ENCODE measurements around the gene NELFCD. TPM values are rescaled to one million over a fixed set of nuclear protein-coding genes. Genes with fewer than 3 reads are reported as not detected.

NELFCD gene
- total and polyA plus RNA-seq, 2 donors (not counting 1 experiment from before 2014, with no cell fraction given), result 80.2 to 107 TPM

DNA sequence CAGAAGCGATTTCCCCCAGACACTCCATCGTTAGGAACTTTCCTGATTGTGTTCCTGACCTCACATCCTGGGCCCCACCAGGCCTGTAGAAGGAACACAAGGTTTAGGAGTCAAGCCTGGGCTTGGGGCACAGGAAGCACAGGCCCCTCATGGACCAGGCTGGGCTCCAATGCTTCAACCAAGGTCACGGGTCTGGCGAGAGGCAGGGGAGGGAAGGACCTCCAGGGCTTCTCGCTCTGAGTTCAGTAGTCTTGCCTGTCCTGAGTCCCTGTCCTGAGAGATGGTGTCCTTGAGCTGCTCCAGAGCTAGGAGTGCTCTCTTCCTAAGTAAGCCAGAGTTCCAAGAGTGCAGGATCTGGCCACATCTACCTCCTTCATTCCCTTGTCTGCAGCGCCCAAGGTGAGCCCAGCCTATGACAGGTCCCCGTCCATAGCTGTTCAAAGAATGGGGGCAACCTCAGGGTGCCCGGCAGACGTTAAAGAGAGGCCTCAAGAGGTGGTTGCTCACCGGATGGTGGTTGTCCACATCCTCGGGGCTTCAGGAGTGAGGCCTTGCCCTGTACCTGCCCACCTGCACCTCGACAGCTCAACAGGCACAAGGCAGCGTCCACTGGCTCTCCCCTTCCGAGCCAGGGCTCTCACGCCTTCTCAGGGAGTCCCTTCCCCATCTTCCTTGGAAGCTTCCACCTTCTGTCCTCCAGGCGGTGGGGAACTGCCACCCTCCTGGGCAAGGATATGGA, 36.6 kb downstream of the NELFCD start:
- H3K27ac ChIP-seq (ENCODE audit: low read length in 2 of 2), result peak overlapping the region; percentile 14 to 35
- H3K4me1 Mint-ChIP-seq, result peaks cover 35% of the 10 kb centered on the region
- H3K4me2 ChIP-seq (replicated peaks; ENCODE audit: low read depth, low read length, poor library complexity, severe bottlenecking), result peak overlapping the region; percentile 54
- no peaks in the 10 kb centered on the region for H4K20me1 ChIP-seq (ENCODE audit: control insufficient read depth, insufficient read depth, low read length, poor library complexity, severe bottlenecking)
- no peaks in the 10 kb centered on the region for H3K27me3 Mint-ChIP-seq
- intact Hi-C loops (cut with micrococcal nuclease), result loop anchor here (2.0 kb wide), 1 partner anchor 15 kb away; the partner anchor contains the start of gene ATP5F1E
- no peaks in the 10 kb centered on the region for H3K9me3 Mint-ChIP-seq (ENCODE audit: insufficient read depth)
- peak overlapping the region; percentile 86 for H3K27ac Mint-ChIP-seq
- WGBS (ENCODE audit: insufficient coverage), result 83% methylated on average over 14 of the region's 16 CpGs
- DNase-seq (no peak), ATAC-seq (ENCODE audit: low read depth) (no peak)
- TF ChIP-seq EZH2 (IDR thresholded peaks at IDR 0.05; ENCODE audit: borderline replicate concordance, insufficient read depth, low read depth, low read length, poor library complexity, severe bottlenecking), result no peak
- TF ChIP-seq, protein P1, sequence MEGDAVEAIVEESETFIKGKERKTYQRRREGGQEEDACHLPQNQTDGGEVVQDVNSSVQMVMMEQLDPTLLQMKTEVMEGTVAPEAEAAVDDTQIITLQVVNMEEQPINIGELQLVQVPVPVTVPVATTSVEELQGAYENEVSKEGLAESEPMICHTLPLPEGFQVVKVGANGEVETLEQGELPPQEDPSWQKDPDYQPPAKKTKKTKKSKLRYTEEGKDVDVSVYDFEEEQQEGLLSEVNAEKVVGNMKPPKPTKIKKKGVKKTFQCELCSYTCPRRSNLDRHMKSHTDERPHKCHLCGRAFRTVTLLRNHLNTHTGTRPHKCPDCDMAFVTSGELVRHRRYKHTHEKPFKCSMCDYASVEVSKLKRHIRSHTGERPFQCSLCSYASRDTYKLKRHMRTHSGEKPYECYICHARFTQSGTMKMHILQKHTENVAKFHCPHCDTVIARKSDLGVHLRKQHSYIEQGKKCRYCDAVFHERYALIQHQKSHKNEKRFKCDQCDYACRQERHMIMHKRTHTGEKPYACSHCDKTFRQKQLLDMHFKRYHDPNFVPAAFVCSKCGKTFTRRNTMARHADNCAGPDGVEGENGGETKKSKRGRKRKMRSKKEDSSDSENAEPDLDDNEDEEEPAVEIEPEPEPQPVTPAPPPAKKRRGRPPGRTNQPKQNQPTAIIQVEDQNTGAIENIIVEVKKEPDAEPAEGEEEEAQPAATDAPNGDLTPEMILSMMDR (IDR thresholded peaks at IDR 0.05), result no peak
- no peaks in the 10 kb centered on the region for H3K9me3 ChIP-seq (ENCODE audit: control extremely low read depth in 1 of 3, control insufficient read depth in 2 of 3, insufficient read depth in 1 of 3, low read length in 2 of 3)
- H3K27me3 ChIP-seq (replicated peaks in 1 of 4; ENCODE audit: control extremely low read depth in 1 of 4, control insufficient read depth in 3 of 4, insufficient read depth in 4 of 4, low read length in 3 of 4), result no peaks in the 10 kb centered on the region
- CTCF ChIA-PET, result interaction anchor here (0.7 to 1.2 kb wide), 2 partner anchors 10 to 15 kb away, joined by 3 read pairs; partner anchors contain the start of gene ATP5F1E
- H3K9ac ChIP-seq (ENCODE audit: low read length), result no peak overlapping the region
- no peak overlapping the region for H3K4me3 ChIP-seq (ENCODE audit: control extremely low read depth in 1 of 5, extremely low read depth in 1 of 5, insufficient read depth in 1 of 5, low read depth in 2 of 5, low read length in 4 of 5)
- H3K79me2 ChIP-seq (ENCODE audit: control insufficient read depth, insufficient read depth, low read length), result peaks cover 37% of the 10 kb centered on the region
- POLR2A ChIA-PET, result interaction anchor here (0.5 to 2.3 kb wide), 3 partner anchors 9 to 36 kb away, joined by 3 to 10 read pairs (median 8); partner anchors contain the start of gene ATP5F1E
- peak overlapping the region; percentile 76 for H3K4me3 Mint-ChIP-seq
- H3K4me1 ChIP-seq (ENCODE audit: control insufficient read depth in 2 of 2, insufficient read depth in 2 of 2, low read length in 2 of 2), result peaks cover 20 to 24% of the 10 kb centered on the region in 2 donors
- peaks cover 0 to 4% of the 10 kb centered on the region in 2 experiments for H3K36me3 ChIP-seq (replicated peaks in 1 of 2; ENCODE audit: control extremely low read depth in 1 of 2, control insufficient read depth in 1 of 2, extremely low read depth in 1 of 2, insufficient read depth in 2 of 2, low read length in 1 of 2)
- peak overlapping the region; percentile 3 for H2AFZ ChIP-seq (ENCODE audit: insufficient read depth, low read depth, low read length, poor library complexity, severe bottlenecking)

DNA sequence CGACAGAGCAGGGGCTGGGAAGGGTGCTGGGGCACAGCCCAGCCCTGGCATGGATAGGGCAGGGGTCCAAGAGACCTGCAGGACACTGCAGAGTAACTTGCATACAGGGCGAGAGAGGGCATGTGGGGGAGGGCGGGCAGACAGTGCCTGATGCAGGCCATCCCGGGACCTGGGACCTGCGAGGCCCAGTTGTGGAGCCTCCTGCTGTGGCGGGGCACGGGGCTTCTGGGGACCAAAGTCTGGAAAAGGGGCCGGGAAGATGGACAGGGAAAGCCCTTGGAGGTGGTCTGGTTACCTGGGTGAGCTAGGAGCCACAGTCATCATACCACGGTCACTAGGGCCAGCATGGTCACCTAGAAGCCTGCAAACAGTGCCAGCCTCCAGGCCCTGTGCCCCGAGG, 37.8 kb downstream of the NELFCD start:
- peak overlapping the region; percentile 20 for H3K27ac Mint-ChIP-seq
- H3K27me3 Mint-ChIP-seq, result no peaks in the 10 kb centered on the region
- H3K4me1 Mint-ChIP-seq, result peaks cover 34% of the 10 kb centered on the region
- ChIA-PET CTCF (no interaction called here), POLR2A (interaction anchor here (2.3 kb wide), 1 partner anchor 13 kb away, joined by 10 read pairs; the partner anchor contains the start of gene ATP5F1E)
- H4K20me1 ChIP-seq (ENCODE audit: control insufficient read depth, insufficient read depth, low read length, poor library complexity, severe bottlenecking), result no peaks in the 10 kb centered on the region
- H3K4me3 ChIP-seq (ENCODE audit: control extremely low read depth in 1 of 5, extremely low read depth in 1 of 5, insufficient read depth in 1 of 5, low read depth in 2 of 5, low read length in 4 of 5), result no peak overlapping the region
- intact Hi-C loops (cut with micrococcal nuclease), result no loop called here
- H3K36me3 ChIP-seq (replicated peaks in 1 of 2; ENCODE audit: control extremely low read depth in 1 of 2, control insufficient read depth in 1 of 2, extremely low read depth in 1 of 2, insufficient read depth in 2 of 2, low read length in 1 of 2), result peaks cover 0 to 16% of the 10 kb centered on the region in 2 experiments
- H3K9me3 ChIP-seq (ENCODE audit: control extremely low read depth in 1 of 3, control insufficient read depth in 2 of 3, insufficient read depth in 1 of 3, low read length in 2 of 3), result no peaks in the 10 kb centered on the region
- H3K27me3 ChIP-seq (replicated peaks in 1 of 4; ENCODE audit: control extremely low read depth in 1 of 4, control insufficient read depth in 3 of 4, insufficient read depth in 4 of 4, low read length in 3 of 4), result no peaks in the 10 kb centered on the region
- peaks cover 35% of the 10 kb centered on the region for H3K79me2 ChIP-seq (ENCODE audit: control insufficient read depth, insufficient read depth, low read length)
- DNase-seq (no peak), ATAC-seq (ENCODE audit: low read depth) (no peak)
- 100% methylated on average over 6 of the region's 10 CpGs for WGBS (ENCODE audit: insufficient coverage)
- H3K27ac ChIP-seq (ENCODE audit: low read length in 2 of 2), result no peak overlapping the region
- H2AFZ ChIP-seq (ENCODE audit: insufficient read depth, low read depth, low read length, poor library complexity, severe bottlenecking), result no peak overlapping the region
- peaks cover 20 to 24% of the 10 kb centered on the region in 2 donors for H3K4me1 ChIP-seq (ENCODE audit: control insufficient read depth in 2 of 2, insufficient read depth in 2 of 2, low read length in 2 of 2)
- TF ChIP-seq EZH2 (IDR thresholded peaks at IDR 0.05; ENCODE audit: borderline replicate concordance, insufficient read depth, low read depth, low read length, poor library complexity, severe bottlenecking), result no peak
- TF ChIP-seq, protein P1 (IDR thresholded peaks at IDR 0.05), result no peak
- H3K9me3 Mint-ChIP-seq (ENCODE audit: insufficient read depth), result no peaks in the 10 kb centered on the region
- H3K4me3 Mint-ChIP-seq, result no peak overlapping the region
- H3K4me2 ChIP-seq (replicated peaks; ENCODE audit: low read depth, low read length, poor library complexity, severe bottlenecking), result no peak overlapping the region
- no peak overlapping the region for H3K9ac ChIP-seq (ENCODE audit: low read length)
